Endodermal cell (in vitro differentiated cells): ENCODE measurements around the gene MAB21L1. TPM values are rescaled to one million over a fixed set of nuclear protein-coding genes. Genes with fewer than 3 reads are reported as not detected.

ENCODE experiments used
- DNase-seq: peaks from one replicate; pipeline ENCODE4 v3.0.0-alpha.2; 2017
- H3K27ac ChIP-seq: 2 replicates; pipeline ENCODE4 v1.5.1; 2013; ENCODE audit warnings: mild to moderate bottlenecking, low read depth, low read length, moderate library complexity
- H3K27me3 ChIP-seq: 2 replicates; pipeline ENCODE4 v1.6.1; 2013; ENCODE audit warnings: mild to moderate bottlenecking, low read length, moderate library complexity; ENCODE audit not compliant: insufficient read depth, control insufficient read depth, poor library complexity, severe bottlenecking
- H3K36me3 ChIP-seq: 2 replicates; pipeline ENCODE4 v1.7.0; 2013; ENCODE audit warnings: mild to moderate bottlenecking, low read length, moderate library complexity; ENCODE audit not compliant: control insufficient read depth, insufficient read depth
- H3K4me1 ChIP-seq: one replicate; pipeline ENCODE4 v1.7.0; 2013; ENCODE audit warnings: low read length; ENCODE audit not compliant: control insufficient read depth, insufficient read depth
- H3K4me3 ChIP-seq: 2 replicates; pipeline ENCODE4 v1.5.1; 2013; ENCODE audit warnings: mild to moderate bottlenecking, low read length, moderate library complexity
- H3K9ac ChIP-seq: 2 replicates; pipeline ENCODE4 v1.6.1; 2013; ENCODE audit warnings: mild to moderate bottlenecking, low read length, moderate library complexity; ENCODE audit not compliant: poor library complexity, severe bottlenecking; ENCODE audit errors: extremely low read depth
- H3K9me3 ChIP-seq: 2 replicates; pipeline ENCODE4 v1.6.1; 2013; ENCODE audit warnings: mild to moderate bottlenecking, low read length, moderate library complexity; ENCODE audit not compliant: control insufficient read depth
- H3K27ac Mint-ChIP-seq: 2 replicates; pipeline ENCODE4 v1.8.0; 2020; ENCODE audit warnings: mixed read lengths
- H3K27me3 Mint-ChIP-seq: 2 replicates; pipeline ENCODE4 v1.8.0; 2021; ENCODE audit warnings: mild to moderate bottlenecking, mixed read lengths; ENCODE audit not compliant: insufficient read depth
- H3K36me3 Mint-ChIP-seq: 2 replicates; pipeline ENCODE4 v1.8.0; 2020; ENCODE audit warnings: low read depth, mixed read lengths
- H3K4me1 Mint-ChIP-seq: 2 replicates; pipeline ENCODE4 v1.8.0; 2020; ENCODE audit warnings: mixed read lengths
- H3K4me3 Mint-ChIP-seq: 2 replicates; pipeline ENCODE4 v1.8.0; 2020; ENCODE audit warnings: mild to moderate bottlenecking, moderate library complexity, mixed read lengths
- H3K9me3 Mint-ChIP-seq: 2 replicates; pipeline ENCODE4 v1.8.0; 2020; ENCODE audit warnings: mild to moderate bottlenecking, mixed read lengths
- WGBS, 2 experiments: methylation state at CpG; one replicate each; pipeline versions ENCODE4 v1.1.5 to v1.1.7; 2013; ENCODE audit warnings: missing lambda C conversion rate in 2 of 2, mixed read lengths in 1 of 2; ENCODE audit not compliant: insufficient coverage in 1 of 2, insufficient read length in 1 of 2; 5-methylcytosine and 5-hydroxymethylcytosine counted together
- total RNA-seq, 2 donors: library from RNA; stranded (reverse); fragmentation: NEBNext Ultra II Directional in 1 of 2; extraction: Animal tissue kit (Norgen Biotek cat#: 25700) in 1 of 2; gene quantifications; 2 replicates in 1 of 2; 3 replicates in 1 of 2; pipeline ENCODE4 v1.2.1, GENCODE V29; 2021
- TF ChIP-seq, protein P1 (sequence below): fragments of 200-600 bp; sonication (generic); conservative IDR thresholded peaks from 2 replicates; pipeline ENCODE4 v1.5.0; 2021; ENCODE audit warnings: antibody characterized with exemption, mild to moderate bottlenecking

MAB21L1 gene
- total RNA-seq, 2 donors from 2014 or later, result 0.09 TPM; not detected in 1

DNA sequence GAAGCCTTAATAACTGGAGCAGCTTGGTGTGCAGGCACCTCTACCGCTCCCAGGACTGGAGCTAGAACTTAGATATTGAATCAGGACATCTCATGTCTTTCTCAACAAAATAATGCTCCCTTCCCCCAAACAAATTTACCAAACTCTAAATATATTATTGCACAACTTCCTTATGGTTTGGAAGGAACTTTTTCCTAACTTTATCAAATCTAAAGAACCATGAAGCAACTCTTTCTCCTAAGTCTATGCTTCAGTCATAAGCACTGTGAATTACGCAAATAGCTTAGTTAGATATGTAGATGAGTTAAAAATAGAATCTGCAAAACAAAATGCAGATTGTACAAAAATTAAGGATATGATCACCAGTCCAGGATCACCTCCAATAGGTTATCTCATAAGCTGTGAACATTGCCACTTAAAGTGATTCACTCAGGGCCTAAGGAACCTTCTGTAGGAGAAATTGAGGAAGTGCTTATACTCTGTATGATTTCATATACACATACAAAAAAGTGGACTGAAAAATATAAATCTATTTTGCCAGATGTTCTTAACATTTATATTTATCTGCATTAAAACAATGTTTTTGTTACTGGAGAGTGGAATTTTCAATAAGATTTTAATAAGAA is 20.4 kb upstream of the MAB21L1 start:
- Histone ChIP-seq H3K36me3 (no peaks in the 10 kb centered on the region), H3K9ac (no peak overlapping the region), H3K27ac (no peak overlapping the region), H3K9me3 (no peaks in the 10 kb centered on the region), H3K4me3 (no peak overlapping the region), H3K4me1 (peaks cover 1% of the 10 kb centered on the region), H3K27me3 (no peaks in the 10 kb centered on the region)
- Mint-ChIP-seq H3K27me3 (no peaks in the 10 kb centered on the region), H3K4me1 (peaks cover 9% of the 10 kb centered on the region), H3K27ac (no peak overlapping the region), H3K4me3 (no peak overlapping the region), H3K36me3 (no peaks in the 10 kb centered on the region), H3K9me3 (no peaks in the 10 kb centered on the region)
- TF ChIP-seq, protein P1, sequence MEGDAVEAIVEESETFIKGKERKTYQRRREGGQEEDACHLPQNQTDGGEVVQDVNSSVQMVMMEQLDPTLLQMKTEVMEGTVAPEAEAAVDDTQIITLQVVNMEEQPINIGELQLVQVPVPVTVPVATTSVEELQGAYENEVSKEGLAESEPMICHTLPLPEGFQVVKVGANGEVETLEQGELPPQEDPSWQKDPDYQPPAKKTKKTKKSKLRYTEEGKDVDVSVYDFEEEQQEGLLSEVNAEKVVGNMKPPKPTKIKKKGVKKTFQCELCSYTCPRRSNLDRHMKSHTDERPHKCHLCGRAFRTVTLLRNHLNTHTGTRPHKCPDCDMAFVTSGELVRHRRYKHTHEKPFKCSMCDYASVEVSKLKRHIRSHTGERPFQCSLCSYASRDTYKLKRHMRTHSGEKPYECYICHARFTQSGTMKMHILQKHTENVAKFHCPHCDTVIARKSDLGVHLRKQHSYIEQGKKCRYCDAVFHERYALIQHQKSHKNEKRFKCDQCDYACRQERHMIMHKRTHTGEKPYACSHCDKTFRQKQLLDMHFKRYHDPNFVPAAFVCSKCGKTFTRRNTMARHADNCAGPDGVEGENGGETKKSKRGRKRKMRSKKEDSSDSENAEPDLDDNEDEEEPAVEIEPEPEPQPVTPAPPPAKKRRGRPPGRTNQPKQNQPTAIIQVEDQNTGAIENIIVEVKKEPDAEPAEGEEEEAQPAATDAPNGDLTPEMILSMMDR, result no peak
- no peak for DNase-seq
- WGBS, 2 experiments, result 100% methylated on average over 2 of the region's 2 CpGs

DNA sequence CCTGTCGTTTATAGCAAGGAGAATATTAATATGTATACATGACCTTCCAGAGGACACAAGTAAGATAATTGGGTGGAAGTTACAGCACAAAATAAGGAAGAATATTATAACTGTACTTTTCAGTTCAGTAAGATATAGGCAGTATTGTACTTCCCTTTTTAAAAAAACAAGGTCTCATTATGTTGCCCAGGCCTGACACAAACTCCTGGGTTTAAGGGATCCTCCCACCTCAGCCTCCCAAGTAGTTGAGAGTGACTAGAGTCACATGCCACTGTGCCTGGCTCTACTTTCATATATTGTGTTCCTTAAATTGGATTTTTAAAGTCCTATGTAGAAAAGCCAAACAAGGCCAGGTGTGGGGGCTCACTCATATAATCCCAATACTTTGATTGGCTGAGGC is 19.5 kb upstream of the MAB21L1 start:
- no peaks in the 10 kb centered on the region for H3K36me3 ChIP-seq
- H3K4me3 Mint-ChIP-seq, result no peak overlapping the region
- H3K27ac ChIP-seq, result no peak overlapping the region
- H3K9ac ChIP-seq, result no peak overlapping the region
- H3K4me3 ChIP-seq, result no peak overlapping the region
- peaks cover 9% of the 10 kb centered on the region for H3K4me1 Mint-ChIP-seq
- no peaks in the 10 kb centered on the region for H3K27me3 Mint-ChIP-seq
- H3K9me3 Mint-ChIP-seq, result no peaks in the 10 kb centered on the region
- H3K27ac Mint-ChIP-seq, result no peak overlapping the region
- H3K4me1 ChIP-seq, result no peaks in the 10 kb centered on the region
- no peaks in the 10 kb centered on the region for H3K36me3 Mint-ChIP-seq
- 82% methylated on average over 1 of the region's 1 CpG; no CpG with 5 or more reads in 1 of the 2 experiments for WGBS, 2 experiments
- no peaks in the 10 kb centered on the region for H3K9me3 ChIP-seq
- no peak for DNase-seq
- no peaks in the 10 kb centered on the region for H3K27me3 ChIP-seq
- TF ChIP-seq, protein P1, result no peak

DNA sequence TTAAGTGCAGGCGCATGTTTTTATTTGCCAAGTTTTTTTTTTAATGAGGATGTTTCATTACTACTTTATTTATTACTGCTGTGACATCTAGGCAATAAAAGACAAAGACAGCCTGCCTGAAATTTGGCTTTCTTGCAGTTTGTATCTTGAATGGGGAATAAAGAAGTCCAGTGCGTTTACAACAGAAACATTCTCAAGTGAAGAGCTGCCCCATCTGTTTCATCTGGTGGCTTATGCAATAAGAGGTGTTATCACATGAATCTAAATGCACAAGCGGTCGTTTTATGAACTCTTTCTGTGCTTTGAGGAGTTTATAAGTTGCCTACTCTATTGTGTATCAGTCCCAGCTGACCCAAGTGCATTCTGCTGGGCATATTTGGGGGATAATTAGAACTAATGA is 12.6 kb upstream of the MAB21L1 start:
- H3K27ac Mint-ChIP-seq, result no peak overlapping the region
- Histone ChIP-seq H3K36me3 (no peaks in the 10 kb centered on the region), H3K9ac (no peak overlapping the region), H3K4me3 (no peak overlapping the region), H3K9me3 (no peaks in the 10 kb centered on the region), H3K4me1 (no peaks in the 10 kb centered on the region), H3K27me3 (no peaks in the 10 kb centered on the region), H3K27ac (no peak overlapping the region)
- TF ChIP-seq, protein P1, result no peak
- no peaks in the 10 kb centered on the region for H3K9me3 Mint-ChIP-seq
- H3K4me1 Mint-ChIP-seq, result peaks cover 6% of the 10 kb centered on the region
- WGBS, 2 experiments, result 93 to 95% methylated on average over 4 of the region's 4 CpGs
- no peak overlapping the region for H3K4me3 Mint-ChIP-seq
- no peaks in the 10 kb centered on the region for H3K36me3 Mint-ChIP-seq
- no peak for DNase-seq
- no peaks in the 10 kb centered on the region for H3K27me3 Mint-ChIP-seq
